ENCODE data around the gene ARID5B.

The ARID5B gene

GRCh38 chr10:61983255-61983654 is 81.8 kb downstream of the ARID5B start:
- Histone ChIP-seq H3K27ac (no peak overlapping the region), H3K27me3 (ENCODE audit: control insufficient read depth, insufficient read depth, low read length) (no peaks in the 10 kb centered on the region), H3K9me3 (ENCODE audit: control insufficient read depth, low read length) (no peaks in the 10 kb centered on the region), H3K9ac (no peak overlapping the region), H3K36me3 (ENCODE audit: control insufficient read depth, insufficient read depth, low read length) (no peaks in the 10 kb centered on the region), H3K79me2 (no peaks in the 10 kb centered on the region), H3K4me1 (peaks cover 2% of the 10 kb centered on the region), H3K4me2 (ENCODE audit: low read length) (no peak overlapping the region), H2AFZ (no peak overlapping the region), H3K4me3 (ENCODE audit: low read depth, low read length) (no peak overlapping the region)
- TF ChIP-seq CTCF (IDR thresholded peaks at IDR 0.05): no peak

- H3K79me2 ChIP-seq: no peaks in the 10 kb centered on the region
- no peaks in the 10 kb centered on the region for H3K4me1 ChIP-seq
- H3K36me3 ChIP-seq (ENCODE audit: control insufficient read depth, insufficient read depth, low read length): no peaks in the 10 kb centered on the region
- H3K9me3 ChIP-seq (ENCODE audit: control insufficient read depth, low read length): no peaks in the 10 kb centered on the region
- H3K9ac ChIP-seq: no peak overlapping the region
- no peak overlapping the region for H3K4me3 ChIP-seq (ENCODE audit: low read depth, low read length)
- no peak overlapping the region for H2AFZ ChIP-seq
- H3K27me3 ChIP-seq (ENCODE audit: control insufficient read depth, insufficient read depth, low read length): no peaks in the 10 kb centered on the region
- no peak for TF ChIP-seq CTCF (IDR thresholded peaks at IDR 0.05)
- H3K4me2 ChIP-seq (ENCODE audit: low read length): no peak overlapping the region
- no peak overlapping the region for H3K27ac ChIP-seq
Observed at GRCh38 chr10:61984803-61985418, 83.4 kb downstream of the ARID5B start.

- H3K27ac ChIP-seq: no peak overlapping the region
- H3K4me1 ChIP-seq: no peaks in the 10 kb centered on the region
- no peak for TF ChIP-seq CTCF (IDR thresholded peaks at IDR 0.05)
Observed at GRCh38 chr10:61985715-61986114, 84.2 kb downstream of the ARID5B start.

GRCh38 chr10:61986382-61986781 is 84.9 kb downstream of the ARID5B start:
- H3K9me3 ChIP-seq (ENCODE audit: control insufficient read depth, low read length): no peaks in the 10 kb centered on the region
- TF ChIP-seq CTCF (IDR thresholded peaks at IDR 0.05): no peak
- no peaks in the 10 kb centered on the region for H3K27me3 ChIP-seq (ENCODE audit: control insufficient read depth, insufficient read depth, low read length)
- no peak overlapping the region for H3K4me2 ChIP-seq (ENCODE audit: low read length)
- no peak overlapping the region for H2AFZ ChIP-seq
- H3K27ac ChIP-seq: no peak overlapping the region
- H3K79me2 ChIP-seq: no peaks in the 10 kb centered on the region
- no peak overlapping the region for H3K4me3 ChIP-seq (ENCODE audit: low read depth, low read length)
- no peak overlapping the region for H3K9ac ChIP-seq
- no peaks in the 10 kb centered on the region for H3K36me3 ChIP-seq (ENCODE audit: control insufficient read depth, insufficient read depth, low read length)
- no peaks in the 10 kb centered on the region for H3K4me1 ChIP-seq

More at GRCh38 chr10:61985715-61986114, 84.2 kb downstream of the ARID5B start:
- Histone ChIP-seq H3K9me3 (ENCODE audit: control insufficient read depth, low read length) (no peaks in the 10 kb centered on the region), H3K4me2 (ENCODE audit: low read length) (no peak overlapping the region), H3K4me3 (ENCODE audit: low read depth, low read length) (no peak overlapping the region), H3K9ac (no peak overlapping the region), H3K79me2 (no peaks in the 10 kb centered on the region), H3K36me3 (ENCODE audit: control insufficient read depth, insufficient read depth, low read length) (no peaks in the 10 kb centered on the region), H2AFZ (no peak overlapping the region), H3K27me3 (ENCODE audit: control insufficient read depth, insufficient read depth, low read length) (no peaks in the 10 kb centered on the region)

- H3K79me2 ChIP-seq: no peaks in the 10 kb centered on the region
- no peaks in the 10 kb centered on the region for H3K36me3 ChIP-seq (ENCODE audit: control insufficient read depth, insufficient read depth, low read length)
- no peak overlapping the region for H3K4me2 ChIP-seq (ENCODE audit: low read length)
- no peaks in the 10 kb centered on the region for H3K9me3 ChIP-seq (ENCODE audit: control insufficient read depth, low read length)
- no peak overlapping the region for H3K4me3 ChIP-seq (ENCODE audit: low read depth, low read length)
- no peak overlapping the region for H3K9ac ChIP-seq
- H3K4me1 ChIP-seq: no peaks in the 10 kb centered on the region
- TF ChIP-seq CTCF (IDR thresholded peaks at IDR 0.05): no peak
- no peak overlapping the region for H2AFZ ChIP-seq
- H3K27ac ChIP-seq: no peak overlapping the region
- H3K27me3 ChIP-seq (ENCODE audit: control insufficient read depth, insufficient read depth, low read length): no peaks in the 10 kb centered on the region
Observed at GRCh38 chr10:61986788-61987492, 85.4 kb downstream of the ARID5B start.

Measured in parathyroid adenoma (tissue), 2 donors.